ENCODE data around the gene PHPT1.
"Not testable (repeated sequence)": the region's sequence is repeated elsewhere in the genome, so short reads cannot be mapped to it uniquely, and the experiment has no call there.

Gene PHPT1

GRCh38 chr9:136823136-136824046 is 25.8 kb upstream of the PHPT1 start:
- DNase-seq (ENCODE audit: low spot score), result no peak

GRCh38 chr9:136824496-136825225 is 24.5 kb upstream of the PHPT1 start:
- DNase-seq (ENCODE audit: low spot score), result no peak

GRCh38 chr9:136825295-136826187 is 23.7 kb upstream of the PHPT1 start:
- DNase-seq (ENCODE audit: low spot score), result no peak

GRCh38 chr9:136826188-136826541 is 23.0 kb upstream of the PHPT1 start:
- DNase-seq (ENCODE audit: low spot score), result no peak

- no peak for DNase-seq (ENCODE audit: low spot score)
Measured at GRCh38 chr9:136826703-136827582, 22.3 kb upstream of the PHPT1 start.

GRCh38 chr9:136827794-136828473 is 21.3 kb upstream of the PHPT1 start:
- no peak for DNase-seq (ENCODE audit: low spot score)

GRCh38 chr9:136828474-136829140 is 20.6 kb upstream of the PHPT1 start:
- no peak for DNase-seq (ENCODE audit: low spot score)

- DNase-seq (ENCODE audit: low spot score), result no peak
Measured at GRCh38 chr9:136829412-136829811, 19.8 kb upstream of the PHPT1 start.

GRCh38 chr9:136829981-136830885 is 19.0 kb upstream of the PHPT1 start:
- no peak for DNase-seq (ENCODE audit: low spot score)

GRCh38 chr9:136831002-136831719 is 18.0 kb upstream of the PHPT1 start:
- no peak for DNase-seq (ENCODE audit: low spot score)

- no peak for DNase-seq (ENCODE audit: low spot score)
Measured at GRCh38 chr9:136831720-136832104, 17.5 kb upstream of the PHPT1 start.

GRCh38 chr9:136832581-136832980 is 16.6 kb upstream of the PHPT1 start:
- no peak for DNase-seq (ENCODE audit: low spot score)

- not testable (repeated sequence) for DNase-seq (ENCODE audit: low spot score)
Measured at GRCh38 chr9:136833381-136834048, 15.7 kb upstream of the PHPT1 start.

- no peak for DNase-seq (ENCODE audit: low spot score)
Measured at GRCh38 chr9:136835162-136835931, 13.9 kb upstream of the PHPT1 start.

- no peak for DNase-seq (ENCODE audit: low spot score)
Measured at GRCh38 chr9:136835932-136836904, 13.0 kb upstream of the PHPT1 start.
